Activated B cell treated with CpG ODN at 0.5 μM for 24 hours (primary cell): ENCODE results near the gene SMIM11. TPM values are rescaled to one million over a fixed set of nuclear protein-coding genes. Genes with fewer than 3 reads are reported as not detected.
"Not testable (repeated sequence)": the region's sequence is repeated elsewhere in the genome, so short reads cannot be mapped to it uniquely, and the experiment has no call there.

Experiments used
- ATAC-seq: fragments of 200-7000 bp; cut with Tn5 transposase; one replicate; pipeline ENCODE4 v1.10.0; 2021; ENCODE audit warnings: low read depth, mild to moderate bottlenecking, moderate library complexity
- CTCF ChIA-PET: fragments of 350-600 bp; sonication (Branson Sonifier 250); formaldehyde crosslinking; loops from one replicate; lab custom pipeline; 2021; ENCODE audit warnings: antibody characterized with exemption; lab: Charles Lee
- POLR2A ChIA-PET: fragments of 350-600 bp; sonication (Branson Sonifier 250); formaldehyde crosslinking; loops from one replicate; lab custom pipeline; 2021; ENCODE audit warnings: antibody characterized with exemption; lab: Charles Lee
- DNase-seq: peaks from one replicate; pipeline ENCODE4 v3.0.0; 2022
- H3K27ac Mint-ChIP-seq: one replicate; pipeline ENCODE4 v1.8.0; 2020; ENCODE audit warnings: mixed read lengths
- H3K27me3 Mint-ChIP-seq: one replicate; pipeline ENCODE4 v1.8.0; 2021; ENCODE audit warnings: mixed read lengths
- H3K36me3 Mint-ChIP-seq: one replicate; pipeline ENCODE4 v1.8.0; 2021; ENCODE audit warnings: low read depth, mixed read lengths
- H3K4me1 Mint-ChIP-seq: one replicate; pipeline ENCODE4 v1.8.0; 2021; ENCODE audit warnings: mixed read lengths
- H3K4me3 Mint-ChIP-seq: one replicate; pipeline ENCODE4 v1.8.0; 2020; ENCODE audit warnings: mild to moderate bottlenecking, mixed read lengths
- H3K9me3 Mint-ChIP-seq: one replicate; pipeline ENCODE4 v1.8.0; 2020; ENCODE audit warnings: mixed read lengths
- CTCF ChIP-seq: fragments of 200-600 bp; IDR thresholded peaks from one replicate; pipeline ENCODE4 v1.8.0; 2022; ENCODE audit warnings: antibody characterized with exemption, mild to moderate bottlenecking
- intact Hi-C: fragments of 100-400 bp; cut with micrococcal nuclease; formaldehyde crosslinking; loops from one replicate; pipeline ENCODE4 v1.15.1; 2024
- total RNA-seq: library from RNA; stranded (reverse); gene quantifications from 2 replicates; pipeline ENCODE4 v1.2.3, GENCODE V29; 2022

The SMIM11 gene
- total RNA-seq, 1 donor from 2014 or later: 4.3 TPM

- H3K27me3 Mint-ChIP-seq: peaks cover 17% of the 10 kb centered on the region
- H3K36me3 Mint-ChIP-seq: no peaks in the 10 kb centered on the region
- no peak for TF ChIP-seq CTCF
- POLR2A ChIA-PET: no interaction called here
- intact Hi-C loops: no loop called here
- CTCF ChIA-PET: interaction anchor here (1.0 to 3.3 kb wide), 3 partner anchors 17 to 442 kb away, joined by 3 to 15 read pairs (median 4); no protein-coding TSS in a partner anchor
- no peak overlapping the region for H3K27ac Mint-ChIP-seq
- H3K4me3 Mint-ChIP-seq: no peak overlapping the region
- peaks cover 7% of the 10 kb centered on the region for H3K4me1 Mint-ChIP-seq
- H3K9me3 Mint-ChIP-seq: no peaks in the 10 kb centered on the region
- no peak for ATAC-seq
- DNase-seq: no peak
Measured at GRCh38 chr21:34365809-34366208, 9.5 kb upstream of the SMIM11 start.

GRCh38 chr21:34367320-34367935, 7.9 kb upstream of the SMIM11 start:
- ChIA-PET CTCF (interaction anchor here (0.6 to 3.3 kb wide), 9 partner anchors 19 to 1664 kb away, joined by 3 to 15 read pairs (median 4); no protein-coding TSS in a partner anchor), POLR2A (interaction anchor here (0.6 kb wide), 1 partner anchor 666 kb away, joined by 3 read pairs; no protein-coding TSS in a partner anchor)
- no peaks in the 10 kb centered on the region for H3K9me3 Mint-ChIP-seq
- intact Hi-C loops: loop anchor here (1.0 kb wide), 1 partner anchor 263 kb away; no protein-coding TSS in a partner anchor
- H3K4me1 Mint-ChIP-seq: no peaks in the 10 kb centered on the region
- DNase-seq (no peak), ATAC-seq (peak; percentile 81)
- no peaks in the 10 kb centered on the region for H3K36me3 Mint-ChIP-seq
- H3K27me3 Mint-ChIP-seq: peaks cover 11% of the 10 kb centered on the region
- H3K4me3 Mint-ChIP-seq: no peak overlapping the region
- H3K27ac Mint-ChIP-seq: no peak overlapping the region
- no peak for TF ChIP-seq CTCF

- ChIA-PET CTCF (interaction anchor here (1.2 to 1.9 kb wide), 2 partner anchors 233 to 446 kb away, joined by 3 to 8 read pairs; no protein-coding TSS in a partner anchor), POLR2A (no interaction called here)
- Mint-ChIP-seq H3K27ac (no peak overlapping the region), H3K36me3 (no peaks in the 10 kb centered on the region), H3K27me3 (peaks cover 11% of the 10 kb centered on the region), H3K4me1 (no peaks in the 10 kb centered on the region), H3K9me3 (no peaks in the 10 kb centered on the region), H3K4me3 (no peak overlapping the region)
- no peak for DNase-seq
- no peak for TF ChIP-seq CTCF
- ATAC-seq: no peak
- intact Hi-C loops: no loop called here
Measured at GRCh38 chr21:34369741-34370140, 5.6 kb upstream of the SMIM11 start.

- Mint-ChIP-seq H3K27ac (no peak overlapping the region), H3K36me3 (no peaks in the 10 kb centered on the region), H3K27me3 (peaks cover 11% of the 10 kb centered on the region), H3K4me3 (no peak overlapping the region), H3K9me3 (no peaks in the 10 kb centered on the region), H3K4me1 (no peaks in the 10 kb centered on the region)
- POLR2A ChIA-PET: no interaction called here
- intact Hi-C loops: no loop called here
- ATAC-seq (no peak), DNase-seq (no peak)
- no peak for TF ChIP-seq CTCF
- CTCF ChIA-PET: no interaction called here
Measured at GRCh38 chr21:34372321-34372720, 3.0 kb upstream of the SMIM11 start.

DNA sequence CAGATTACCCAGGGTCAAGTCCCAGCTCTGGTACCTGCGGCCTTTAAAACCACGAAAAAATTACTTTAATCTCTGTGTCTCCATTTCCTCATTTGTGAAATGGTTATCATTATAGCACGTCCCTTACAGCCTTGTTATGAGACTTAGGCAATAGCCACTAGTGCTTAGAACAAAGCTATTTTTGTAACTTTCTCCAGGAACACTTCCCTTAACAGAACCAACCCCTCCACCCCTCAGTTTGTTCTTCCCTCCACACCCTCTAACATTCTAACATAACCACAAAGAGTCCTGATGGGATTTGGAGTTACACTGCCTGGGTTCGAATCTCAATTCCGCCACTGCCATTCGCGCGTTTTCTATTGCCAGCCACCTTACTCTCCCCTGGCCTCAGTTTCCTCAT, 845 bp upstream of the SMIM11 start:
- H3K27ac Mint-ChIP-seq, H3K9me3 Mint-ChIP-seq, H3K36me3 Mint-ChIP-seq, POLR2A ChIA-PET, ATAC-seq, DNase-seq, intact Hi-C loops, H3K4me1 Mint-ChIP-seq, H3K4me3 Mint-ChIP-seq, H3K27me3 Mint-ChIP-seq, CTCF ChIA-PET: not testable (repeated sequence)

- H3K36me3 Mint-ChIP-seq, H3K4me3 Mint-ChIP-seq, DNase-seq, H3K27me3 Mint-ChIP-seq, H3K9me3 Mint-ChIP-seq, POLR2A ChIA-PET, intact Hi-C loops, H3K4me1 Mint-ChIP-seq, CTCF ChIA-PET, H3K27ac Mint-ChIP-seq: not testable (repeated sequence)
- ATAC-seq: peak; percentile 74
Measured at GRCh38 chr21:34375619-34375972, 289 bp downstream of the SMIM11 start.

- H3K4me1 Mint-ChIP-seq, intact Hi-C loops, ATAC-seq, CTCF ChIA-PET, H3K27me3 Mint-ChIP-seq, H3K27ac Mint-ChIP-seq, H3K4me3 Mint-ChIP-seq, H3K36me3 Mint-ChIP-seq, DNase-seq, H3K9me3 Mint-ChIP-seq, POLR2A ChIA-PET: not testable (repeated sequence)
Measured at GRCh38 chr21:34383138-34383537, 7.8 kb downstream of the SMIM11 start.

DNA sequence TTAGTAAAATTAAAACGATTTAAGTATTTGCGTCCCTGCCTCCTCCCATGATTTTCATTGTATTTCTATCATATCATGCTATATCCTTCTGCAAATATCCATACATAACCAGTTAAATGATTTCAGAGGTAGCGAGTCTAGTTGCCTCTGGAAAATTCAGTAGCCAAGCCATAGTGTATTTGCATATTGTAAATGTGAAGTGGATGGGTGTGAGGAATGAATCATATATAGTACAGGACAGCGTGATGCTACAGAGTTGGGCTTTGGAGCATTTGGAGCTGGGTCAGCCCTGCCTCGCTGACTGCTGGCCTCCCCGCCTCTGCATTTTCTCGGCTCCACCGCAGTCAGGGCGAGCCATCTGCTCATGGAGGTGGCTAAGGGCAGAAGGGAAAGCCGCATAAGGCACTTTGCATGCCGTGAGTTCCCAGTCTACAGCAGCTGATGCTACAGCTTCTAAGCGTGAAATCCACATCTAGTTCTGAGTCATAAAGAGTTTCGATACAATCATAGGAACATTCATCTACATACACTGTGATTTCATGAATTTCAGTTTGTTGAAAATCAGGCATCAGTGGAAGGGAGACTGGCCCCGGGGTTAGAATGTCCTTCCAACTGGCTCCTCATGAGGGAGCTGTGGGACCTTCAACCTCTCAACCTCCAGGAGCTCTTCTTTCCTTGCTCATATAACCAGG, 8.6 kb downstream of the SMIM11 start:
- H3K4me3 Mint-ChIP-seq, H3K4me1 Mint-ChIP-seq, H3K36me3 Mint-ChIP-seq, H3K27me3 Mint-ChIP-seq, DNase-seq, H3K27ac Mint-ChIP-seq, intact Hi-C loops, POLR2A ChIA-PET, H3K9me3 Mint-ChIP-seq, CTCF ChIA-PET: not testable (repeated sequence)
- ATAC-seq: peak; percentile 83
